Measurements from ENCODE around the gene FOSL1. TPM values are rescaled to one million over a fixed set of nuclear protein-coding genes. Genes with fewer than 3 reads are reported as not detected.

The FOSL1 gene
- total RNA-seq, 2 donors from 2014 or later = 1.8 TPM; not detected in 1

GRCh38 chr11:65927904-65928397 is 27.8 kb upstream of the FOSL1 start:
- Histone ChIP-seq H3K27me3 (ENCODE audit: control insufficient read depth, insufficient read depth, low read length, poor library complexity, severe bottlenecking) (no peaks in the 10 kb centered on the region), H3K4me1 (ENCODE audit: control insufficient read depth, insufficient read depth, low read length) (no peaks in the 10 kb centered on the region), H3K9ac (ENCODE audit: extremely low read depth, low read length, poor library complexity, severe bottlenecking) (no peak overlapping the region), H3K27ac (ENCODE audit: low read depth, low read length) (no peak overlapping the region), H3K4me3 (ENCODE audit: low read length) (no peak overlapping the region), H3K36me3 (ENCODE audit: control insufficient read depth, insufficient read depth, low read length) (no peaks in the 10 kb centered on the region), H3K9me3 (ENCODE audit: control insufficient read depth, low read length) (no peaks in the 10 kb centered on the region)
- Mint-ChIP-seq H3K27me3 (ENCODE audit: insufficient read depth) (no peaks in the 10 kb centered on the region), H3K27ac (peak overlapping the region; percentile 37), H3K9me3 (no peaks in the 10 kb centered on the region), H3K4me3 (no peak overlapping the region), H3K36me3 (ENCODE audit: low read depth) (peaks cover 6% of the 10 kb centered on the region), H3K4me1 (peaks cover 7% of the 10 kb centered on the region)
- no peak for DNase-seq
- 75 to 90% methylated on average over 7 to 9 of the region's 9 CpGs for WGBS, 2 experiments (ENCODE audit: insufficient coverage in 1 of 2, insufficient read length in 1 of 2)
- no peak for TF ChIP-seq CTCF (conservative IDR thresholded peaks at IDR 0.05)

- Histone ChIP-seq H3K4me3 (ENCODE audit: low read length) (no peak overlapping the region), H3K4me1 (ENCODE audit: control insufficient read depth, insufficient read depth, low read length) (no peaks in the 10 kb centered on the region), H3K36me3 (ENCODE audit: control insufficient read depth, insufficient read depth, low read length) (peaks cover 7% of the 10 kb centered on the region), H3K27ac (ENCODE audit: low read depth, low read length) (no peak overlapping the region), H3K27me3 (ENCODE audit: control insufficient read depth, insufficient read depth, low read length, poor library complexity, severe bottlenecking) (no peaks in the 10 kb centered on the region), H3K9ac (ENCODE audit: extremely low read depth, low read length, poor library complexity, severe bottlenecking) (no peak overlapping the region), H3K9me3 (ENCODE audit: control insufficient read depth, low read length) (no peaks in the 10 kb centered on the region)
- Mint-ChIP-seq H3K4me3 (no peak overlapping the region), H3K27ac (no peak overlapping the region), H3K4me1 (peaks cover 7% of the 10 kb centered on the region), H3K36me3 (ENCODE audit: low read depth) (peaks cover 19% of the 10 kb centered on the region), H3K27me3 (ENCODE audit: insufficient read depth) (no peaks in the 10 kb centered on the region), H3K9me3 (no peaks in the 10 kb centered on the region)
- WGBS, 2 experiments (ENCODE audit: insufficient coverage in 1 of 2, insufficient read length in 1 of 2) = 83 to 85% methylated on average over 2 of the region's 2 CpGs
- DNase-seq = no peak
- no peak for TF ChIP-seq CTCF (conservative IDR thresholded peaks at IDR 0.05)
Observed at GRCh38 chr11:65925397-65925796, 25.2 kb upstream of the FOSL1 start.

GRCh38 chr11:65922565-65922964 is 22.4 kb upstream of the FOSL1 start:
- H3K9ac ChIP-seq (ENCODE audit: extremely low read depth, low read length, poor library complexity, severe bottlenecking) = no peak overlapping the region
- H3K4me3 Mint-ChIP-seq = no peak overlapping the region
- no peak overlapping the region for H3K27ac ChIP-seq (ENCODE audit: low read depth, low read length)
- H3K27ac Mint-ChIP-seq = no peak overlapping the region
- H3K27me3 ChIP-seq (ENCODE audit: control insufficient read depth, insufficient read depth, low read length, poor library complexity, severe bottlenecking) = no peaks in the 10 kb centered on the region
- H3K4me1 ChIP-seq (ENCODE audit: control insufficient read depth, insufficient read depth, low read length) = peaks cover 6% of the 10 kb centered on the region
- peaks cover 8% of the 10 kb centered on the region for H3K36me3 ChIP-seq (ENCODE audit: control insufficient read depth, insufficient read depth, low read length)
- H3K9me3 ChIP-seq (ENCODE audit: control insufficient read depth, low read length) = no peaks in the 10 kb centered on the region
- H3K4me1 Mint-ChIP-seq = peaks cover 1% of the 10 kb centered on the region
- H3K9me3 Mint-ChIP-seq = no peaks in the 10 kb centered on the region
- no peak for TF ChIP-seq CTCF (conservative IDR thresholded peaks at IDR 0.05)
- peaks cover 19% of the 10 kb centered on the region for H3K36me3 Mint-ChIP-seq (ENCODE audit: low read depth)
- DNase-seq = no peak
- no peaks in the 10 kb centered on the region for H3K27me3 Mint-ChIP-seq (ENCODE audit: insufficient read depth)
- H3K4me3 ChIP-seq (ENCODE audit: low read length) = no peak overlapping the region
- WGBS, 2 experiments (ENCODE audit: insufficient coverage in 1 of 2, insufficient read length in 1 of 2) = 98% methylated on average over 3 of the region's 3 CpGs; no CpG with 5 or more reads in 1 of the 2 experiments

Data from endodermal cell (in vitro differentiated cells).